ENCODE measurements around the gene CTDSP2. TPM values are rescaled to one million over a fixed set of nuclear protein-coding genes. Genes with fewer than 3 reads are reported as not detected.

The CTDSP2 gene
- total RNA-seq, 4 donors from 2014 or later: 87.5 to 196 (median 128) TPM

DNA sequence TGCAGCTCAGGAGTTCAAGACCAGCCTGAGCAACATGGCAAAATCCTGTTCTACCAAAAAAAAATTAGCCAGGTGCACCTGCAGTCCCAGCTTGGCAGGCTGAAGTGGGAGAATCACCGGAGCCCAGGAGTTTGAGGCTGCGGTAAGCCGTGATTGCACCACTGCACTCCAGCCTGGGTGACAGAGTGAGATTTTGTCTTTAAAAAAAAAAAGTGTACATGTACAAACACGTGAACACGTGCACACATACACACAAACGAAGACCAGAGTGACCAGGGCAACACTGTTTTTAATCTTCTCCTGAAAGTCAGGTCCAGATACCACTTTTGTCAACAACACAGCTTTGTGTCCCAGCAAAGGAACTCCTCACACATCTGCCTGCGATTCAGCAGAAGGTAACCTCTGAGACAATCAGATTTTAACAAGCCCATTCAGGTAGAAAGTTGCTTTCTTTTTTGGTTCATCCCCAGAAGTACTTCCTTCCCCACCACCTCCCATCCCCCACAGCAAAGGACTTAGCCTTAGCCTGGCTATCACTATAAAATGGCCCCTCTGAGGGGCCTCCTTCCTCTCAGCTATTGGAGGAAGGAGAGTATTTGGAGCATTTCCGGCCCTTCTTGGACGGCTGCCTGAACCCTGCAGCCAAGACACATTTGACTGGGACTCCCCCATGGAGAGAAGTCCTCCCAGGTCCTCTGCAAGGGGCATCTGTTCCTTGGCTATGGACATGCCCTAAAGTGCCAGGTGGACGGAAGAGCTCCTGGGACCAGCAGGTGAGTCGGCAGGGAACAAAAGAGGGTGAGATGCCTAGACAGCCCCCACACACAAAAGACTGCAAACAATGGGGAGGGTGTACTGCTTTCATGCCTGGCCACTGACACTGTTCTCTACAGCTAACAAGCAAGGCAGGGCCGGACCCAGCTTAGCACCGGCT is 9.8 kb downstream of the CTDSP2 start:
- Histone ChIP-seq H3K27ac (peak overlapping the region; percentile 17 to 71 (median 38)), H3K9me3 (no peaks in the 10 kb centered on the region), H3K27me3 (no peaks in the 10 kb centered on the region), H3K36me3 (peaks cover 0 to 3% (median 0%) of the 10 kb centered on the region in 3 donors), H3K4me1 (peaks cover 15 to 96% (median 81%) of the 10 kb centered on the region in 4 donors), H3K4me3 (peak overlapping the region in 3 of 4 donors; percentile 3 to 24 (median 13))
- TF ChIP-seq, protein P1, sequence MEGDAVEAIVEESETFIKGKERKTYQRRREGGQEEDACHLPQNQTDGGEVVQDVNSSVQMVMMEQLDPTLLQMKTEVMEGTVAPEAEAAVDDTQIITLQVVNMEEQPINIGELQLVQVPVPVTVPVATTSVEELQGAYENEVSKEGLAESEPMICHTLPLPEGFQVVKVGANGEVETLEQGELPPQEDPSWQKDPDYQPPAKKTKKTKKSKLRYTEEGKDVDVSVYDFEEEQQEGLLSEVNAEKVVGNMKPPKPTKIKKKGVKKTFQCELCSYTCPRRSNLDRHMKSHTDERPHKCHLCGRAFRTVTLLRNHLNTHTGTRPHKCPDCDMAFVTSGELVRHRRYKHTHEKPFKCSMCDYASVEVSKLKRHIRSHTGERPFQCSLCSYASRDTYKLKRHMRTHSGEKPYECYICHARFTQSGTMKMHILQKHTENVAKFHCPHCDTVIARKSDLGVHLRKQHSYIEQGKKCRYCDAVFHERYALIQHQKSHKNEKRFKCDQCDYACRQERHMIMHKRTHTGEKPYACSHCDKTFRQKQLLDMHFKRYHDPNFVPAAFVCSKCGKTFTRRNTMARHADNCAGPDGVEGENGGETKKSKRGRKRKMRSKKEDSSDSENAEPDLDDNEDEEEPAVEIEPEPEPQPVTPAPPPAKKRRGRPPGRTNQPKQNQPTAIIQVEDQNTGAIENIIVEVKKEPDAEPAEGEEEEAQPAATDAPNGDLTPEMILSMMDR (IDR thresholded peaks at IDR 0.05): no peak
- DNase-seq: peak in 2 of 3 donors; percentile 74 to 75

DNA sequence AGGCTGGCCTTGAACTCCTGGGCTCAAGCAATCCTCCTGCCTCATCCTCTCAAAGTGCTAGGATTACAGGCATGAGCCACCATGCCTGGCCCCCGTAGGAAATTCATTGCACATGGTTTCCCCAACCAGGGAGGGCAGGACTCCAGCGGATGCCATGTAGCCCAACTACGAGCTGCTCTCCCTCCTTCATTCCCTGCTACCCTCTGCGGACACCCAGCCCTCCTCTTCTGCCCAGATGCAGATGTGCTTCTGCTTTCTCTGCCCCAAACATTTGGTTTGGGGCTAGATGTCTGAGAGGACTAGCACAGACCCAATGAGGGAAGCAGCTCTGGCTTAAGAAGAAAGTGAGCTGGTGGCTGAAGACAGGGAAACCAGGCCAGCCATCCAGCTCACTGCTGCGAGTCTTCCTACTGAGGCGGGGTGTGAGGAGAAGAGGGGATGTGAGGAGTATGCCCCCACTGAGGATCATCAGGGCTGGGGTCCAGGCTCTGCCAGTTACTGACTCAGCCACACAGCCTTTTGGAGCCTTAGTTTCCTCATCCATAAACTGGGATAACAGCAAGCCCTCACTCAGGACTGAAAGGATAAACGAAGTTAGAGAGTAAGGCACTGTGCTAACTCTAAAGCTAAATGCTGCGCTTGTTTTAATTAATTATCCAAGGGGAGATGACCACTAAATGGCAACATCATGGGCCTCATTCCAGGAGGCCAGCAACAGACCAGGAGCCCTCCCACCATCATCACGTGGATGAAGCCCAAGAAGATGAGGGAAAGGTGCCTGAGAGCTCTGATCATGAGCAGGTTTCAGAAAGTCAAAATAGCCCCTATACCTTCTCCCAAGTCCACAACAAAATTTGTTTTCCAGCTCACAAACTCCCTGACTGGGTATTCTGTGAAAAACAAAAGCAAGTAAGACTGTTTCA is 10.9 kb downstream of the CTDSP2 start:
- Histone ChIP-seq H3K27ac (peak overlapping the region; percentile 24 to 71 (median 48)), H3K36me3 (peaks cover 0 to 3% (median 0%) of the 10 kb centered on the region in 3 donors), H3K4me3 (peak overlapping the region in 2 of 4 donors; percentile 13 to 24), H3K9me3 (no peaks in the 10 kb centered on the region), H3K4me1 (peaks cover 10 to 96% (median 83%) of the 10 kb centered on the region in 4 donors), H3K27me3 (no peaks in the 10 kb centered on the region)
- TF ChIP-seq, protein P1 (IDR thresholded peaks at IDR 0.05): no peak
- no peak for TF ChIP-seq POLR2A (IDR thresholded peaks at IDR 0.05)
- DNase-seq: no peak

DNA sequence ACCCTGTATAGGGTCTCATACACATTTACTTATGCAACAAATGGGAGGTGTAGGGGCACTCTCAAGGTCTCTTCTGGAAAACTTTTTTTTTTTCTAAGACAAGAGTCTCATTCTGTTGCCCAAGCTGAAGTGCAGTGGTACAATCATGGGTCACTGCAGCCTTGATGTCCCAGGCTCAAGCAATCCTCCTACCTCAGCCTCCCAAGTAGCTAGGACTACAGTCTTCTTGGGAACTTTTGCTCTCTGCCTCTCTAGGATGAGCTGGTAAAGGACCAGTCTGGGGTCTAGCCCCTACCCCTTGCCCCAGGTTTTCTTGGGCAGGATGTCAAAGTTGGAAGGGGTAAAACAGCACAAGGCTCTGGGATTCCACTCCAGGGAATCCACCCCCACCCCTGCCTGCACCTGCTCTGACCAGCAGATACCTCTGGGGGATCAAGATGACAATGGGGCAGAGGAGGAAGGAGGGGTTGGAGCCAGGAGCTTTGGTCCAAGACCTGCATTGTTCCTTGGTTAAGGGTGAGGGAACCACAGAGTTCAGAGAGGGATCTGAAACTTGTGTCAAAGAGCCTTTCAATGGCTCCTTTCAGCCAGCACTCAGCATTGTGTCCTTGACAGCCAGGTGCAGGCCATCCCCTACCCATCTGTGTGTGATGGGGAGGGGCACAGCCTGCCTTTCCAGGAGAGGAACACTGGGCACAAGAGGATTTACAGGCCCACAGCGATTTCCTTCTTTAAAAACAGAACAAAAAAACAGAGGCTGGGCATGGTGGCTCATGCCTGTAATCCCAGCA is 12.2 kb downstream of the CTDSP2 start:
- H3K9me3 ChIP-seq: no peaks in the 10 kb centered on the region
- peaks cover 0 to 6% (median 0%) of the 10 kb centered on the region in 3 donors for H3K36me3 ChIP-seq
- peak overlapping the region in 3 of 4 donors; percentile 31 to 57 (median 36) for H3K27ac ChIP-seq
- no peak for DNase-seq
- H3K4me1 ChIP-seq: peaks cover 10 to 95% (median 78%) of the 10 kb centered on the region in 4 donors
- H3K4me3 ChIP-seq: no peak overlapping the region
- H3K27me3 ChIP-seq: no peaks in the 10 kb centered on the region
- no peak for TF ChIP-seq POLR2A (IDR thresholded peaks at IDR 0.05)
- TF ChIP-seq, protein P1 (IDR thresholded peaks at IDR 0.05): no peak

DNA sequence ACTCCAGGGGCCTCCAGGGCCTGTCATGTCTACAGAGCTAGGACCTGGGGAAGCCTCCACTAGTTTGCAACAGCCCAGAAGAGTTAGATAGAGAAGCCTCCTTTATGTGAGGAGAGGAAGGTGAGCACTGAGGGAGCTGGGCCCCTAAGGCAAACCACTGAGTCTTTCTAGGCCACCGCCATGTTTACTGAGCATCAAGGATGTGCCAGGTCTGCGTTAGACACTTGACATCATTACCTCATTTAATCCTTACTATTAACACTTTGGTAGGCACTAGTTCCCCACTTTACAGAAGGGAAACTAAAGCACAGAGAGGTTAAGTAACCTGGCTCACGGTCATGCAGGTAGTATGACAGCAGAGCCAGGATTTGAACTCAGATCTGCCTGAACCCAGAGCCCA is 12.9 kb downstream of the CTDSP2 start:
- DNase-seq: no peak
- H3K36me3 ChIP-seq: peaks cover 0 to 12% (median 0%) of the 10 kb centered on the region in 3 donors
- TF ChIP-seq, protein P1 (IDR thresholded peaks at IDR 0.05): no peak
- no peak for TF ChIP-seq POLR2A (IDR thresholded peaks at IDR 0.05)
- H3K4me3 ChIP-seq: no peak overlapping the region
- H3K27ac ChIP-seq: peak overlapping the region in 1 of 4 donors; percentile 52
- H3K9me3 ChIP-seq: no peaks in the 10 kb centered on the region
- H3K27me3 ChIP-seq: no peaks in the 10 kb centered on the region
- H3K4me1 ChIP-seq: peaks cover 10 to 93% (median 75%) of the 10 kb centered on the region in 4 donors
